ENCODE data around the gene ELMOD3.
A peak's percentile ranks its signal among the peaks of the same experiment; 100 is the strongest.
"Not testable (repeated sequence)": the region's sequence is repeated elsewhere in the genome, so short reads cannot be mapped to it uniquely, and the experiment has no call there.

The ELMOD3 gene

GRCh38 chr2:85354286-85355072, at the start of gene ELMOD3, which contains the start of gene RETSAT:
TSS of gene ELMOD3 (plus strand) at chr2:85354769. CDS start at chr2:85357199, 2,430 bp downstream.
TSS of gene RETSAT (minus strand) at chr2:85354528. CDS start at chr2:85354507, 21 bp downstream.
- peak; percentile 99 for DNase-seq

GRCh38 chr2:85307527-85307897, 47.1 kb upstream of the ELMOD3 start:
- no peak for DNase-seq

GRCh38 chr2:85308201-85308600, 46.4 kb upstream of the ELMOD3 start:
- DNase-seq: no peak

GRCh38 chr2:85308896-85309555, 45.5 kb upstream of the ELMOD3 start:
- no peak for DNase-seq

GRCh38 chr2:85309699-85310321, 44.8 kb upstream of the ELMOD3 start:
- DNase-seq: no peak

GRCh38 chr2:85310330-85310729, 44.2 kb upstream of the ELMOD3 start:
- DNase-seq: no peak

- DNase-seq: no peak
Measured at GRCh38 chr2:85312404-85312803, 42.2 kb upstream of the ELMOD3 start.

GRCh38 chr2:85314884-85315242, 39.7 kb upstream of the ELMOD3 start:
- DNase-seq: no peak

GRCh38 chr2:85315921-85316320, 38.6 kb upstream of the ELMOD3 start:
- not testable (repeated sequence) for DNase-seq

GRCh38 chr2:85318222-85319074, 36.1 kb upstream of the ELMOD3 start:
- DNase-seq: no peak

- no peak for DNase-seq
Measured at GRCh38 chr2:85319796-85320195, 34.8 kb upstream of the ELMOD3 start.

GRCh38 chr2:85323351-85323987, 31.1 kb upstream of the ELMOD3 start:
- no peak for DNase-seq

GRCh38 chr2:85323988-85324367, 30.6 kb upstream of the ELMOD3 start:
- not testable (repeated sequence) for DNase-seq

GRCh38 chr2:85324639-85325465, 29.7 kb upstream of the ELMOD3 start:
- DNase-seq: no peak

- no peak for DNase-seq
Measured at GRCh38 chr2:85325466-85325811, 29.1 kb upstream of the ELMOD3 start.

- DNase-seq: no peak
Measured at GRCh38 chr2:85326406-85327159, 28.0 kb upstream of the ELMOD3 start.

GRCh38 chr2:85327160-85327821, 27.3 kb upstream of the ELMOD3 start:
- DNase-seq: no peak

- DNase-seq: peak; percentile 56
Measured at GRCh38 chr2:85327822-85328617, 26.5 kb upstream of the ELMOD3 start, which contains the start of gene TGOLN2. TSS of gene TGOLN2 (minus strand) at chr2:85327989. CDS start at chr2:85327962, 27 bp downstream.

GRCh38 chr2:85329181-85329651, 25.4 kb upstream of the ELMOD3 start:
- no peak for DNase-seq
